HEK293T (cell line): ENCODE data around the gene PLD1.

Source experiments
- ARNT ChIP-seq: fragments of 450-650 bp; IDR thresholded peaks from 2 replicates; pipeline ENCODE4 v1.6.1; 2017; ENCODE audit warnings: mild to moderate bottlenecking
- BHLHE40 ChIP-seq: fragments of 450-650 bp; IDR thresholded peaks from 2 replicates; pipeline ENCODE4 v1.6.1; 2016; ENCODE audit warnings: mild to moderate bottlenecking, moderate library complexity, borderline replicate concordance
- CTBP1 ChIP-seq: fragments of 450-650 bp; IDR thresholded peaks from 2 replicates; pipeline ENCODE4 v1.6.1; 2016; ENCODE audit warnings: borderline replicate concordance
- FOXA1 ChIP-seq: fragments of 450-650 bp; IDR thresholded peaks from 2 replicates; pipeline ENCODE4 v1.6.1; 2016; ENCODE audit warnings: mild to moderate bottlenecking
- FOXK2 ChIP-seq: fragments of 450-650 bp; IDR thresholded peaks from 2 replicates; pipeline ENCODE4 v1.6.1; 2016; ENCODE audit warnings: mild to moderate bottlenecking
- FOXM1 ChIP-seq: fragments of 450-650 bp; IDR thresholded peaks from 2 replicates; pipeline ENCODE4 v1.6.1; 2017; ENCODE audit warnings: mild to moderate bottlenecking, borderline replicate concordance
- LEF1 ChIP-seq: fragments of 450-650 bp; IDR thresholded peaks from 2 replicates; pipeline ENCODE4 v1.6.1; 2017; ENCODE audit warnings: mild to moderate bottlenecking, borderline replicate concordance
- NFRKB ChIP-seq: fragments of 450-650 bp; IDR thresholded peaks from 2 replicates; pipeline ENCODE4 v1.6.1; 2016; ENCODE audit warnings: mild to moderate bottlenecking, moderate library complexity
- SP1 ChIP-seq: fragments of 450-650 bp; IDR thresholded peaks from 2 replicates; pipeline ENCODE4 v1.6.1; 2017
- SUZ12 ChIP-seq: fragments of 450-650 bp; IDR thresholded peaks from 2 replicates; pipeline ENCODE4 v1.6.1; 2016; ENCODE audit warnings: mild to moderate bottlenecking
- TARDBP ChIP-seq: fragments of 450-650 bp; IDR thresholded peaks from 2 replicates; pipeline ENCODE4 v1.6.1; 2016

DNA sequence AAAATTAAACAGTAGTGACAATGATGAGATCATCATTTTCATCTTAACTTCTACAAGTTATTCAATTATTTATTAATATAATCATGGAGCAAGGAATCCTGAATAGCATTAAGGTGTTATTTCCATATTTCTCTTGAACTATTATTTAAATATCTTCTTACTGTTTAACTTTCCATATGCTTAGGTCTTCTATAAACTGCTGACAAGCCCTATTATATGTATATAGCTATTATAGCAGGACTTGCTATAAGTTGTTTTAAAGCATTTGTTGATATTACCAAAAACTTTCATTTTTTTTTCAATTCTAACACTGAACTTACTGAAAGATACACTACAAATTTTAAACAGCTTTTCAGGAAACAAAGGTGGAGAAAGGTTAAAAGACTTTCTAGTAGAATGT, 76.7 kb downstream of the PLD1 start:
- no peak for TF ChIP-seq TARDBP
- TF ChIP-seq SUZ12: no peak
- TF ChIP-seq ARNT: no peak
- TF ChIP-seq FOXA1: no peak
- TF ChIP-seq FOXM1: no peak
- TF ChIP-seq BHLHE40: no peak
- TF ChIP-seq SP1: no peak
- no peak for TF ChIP-seq NFRKB
- TF ChIP-seq LEF1: no peak
- TF ChIP-seq FOXK2: no peak
- no peak for TF ChIP-seq CTBP1
